Measurements from ENCODE around the gene TMC8.
"Not testable (repeated sequence)": the region's sequence is repeated elsewhere in the genome, so short reads cannot be mapped to it uniquely, and the experiment has no call there.

Gene TMC8

GRCh38 chr17:78135858-78136500 is 5.4 kb downstream of the TMC8 start:
- DNase-seq (ENCODE audit: low read depth in 2 of 2) = no peak

DNA sequence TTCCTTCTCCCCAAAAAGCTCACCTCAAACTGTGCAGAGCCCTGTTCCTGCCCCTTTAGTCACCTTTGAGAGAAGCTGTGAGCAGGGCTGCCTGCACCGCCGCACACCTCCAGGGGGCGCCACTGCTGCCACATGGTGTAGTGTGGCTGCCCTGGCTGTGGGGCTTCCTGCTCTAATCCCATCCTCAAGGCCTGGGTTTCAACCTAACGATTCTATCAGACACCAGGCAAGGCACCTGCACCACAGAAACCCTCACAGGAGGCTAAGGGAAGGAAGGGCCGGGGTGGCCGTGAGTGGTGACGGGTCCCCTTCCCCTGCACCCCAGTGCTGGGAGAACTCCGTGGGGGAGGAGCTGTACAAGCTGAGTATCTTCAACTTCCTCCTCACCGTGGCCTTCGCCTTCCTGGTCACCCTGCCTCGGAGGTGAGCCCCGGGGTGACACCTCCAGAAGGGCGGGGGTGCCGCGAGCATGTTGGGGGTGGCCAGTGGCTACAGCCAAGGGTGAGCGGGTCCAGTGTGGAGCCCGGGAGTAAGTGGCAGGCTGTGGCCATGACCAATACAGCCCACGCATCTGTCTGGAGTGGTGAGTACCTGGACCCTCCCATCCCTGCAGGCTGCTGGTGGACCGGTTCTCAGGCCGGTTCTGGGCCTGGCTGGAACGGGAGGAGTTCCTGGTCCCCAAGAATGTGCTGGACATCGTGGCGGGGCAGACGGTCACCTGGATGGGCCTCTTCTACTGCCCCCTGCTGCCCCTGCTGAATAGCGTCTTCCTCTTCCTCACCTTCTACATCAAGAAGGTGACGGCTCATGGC is 7.0 kb downstream of the TMC8 start:
- no peak for DNase-seq (ENCODE audit: low read depth in 2 of 2)

DNA sequence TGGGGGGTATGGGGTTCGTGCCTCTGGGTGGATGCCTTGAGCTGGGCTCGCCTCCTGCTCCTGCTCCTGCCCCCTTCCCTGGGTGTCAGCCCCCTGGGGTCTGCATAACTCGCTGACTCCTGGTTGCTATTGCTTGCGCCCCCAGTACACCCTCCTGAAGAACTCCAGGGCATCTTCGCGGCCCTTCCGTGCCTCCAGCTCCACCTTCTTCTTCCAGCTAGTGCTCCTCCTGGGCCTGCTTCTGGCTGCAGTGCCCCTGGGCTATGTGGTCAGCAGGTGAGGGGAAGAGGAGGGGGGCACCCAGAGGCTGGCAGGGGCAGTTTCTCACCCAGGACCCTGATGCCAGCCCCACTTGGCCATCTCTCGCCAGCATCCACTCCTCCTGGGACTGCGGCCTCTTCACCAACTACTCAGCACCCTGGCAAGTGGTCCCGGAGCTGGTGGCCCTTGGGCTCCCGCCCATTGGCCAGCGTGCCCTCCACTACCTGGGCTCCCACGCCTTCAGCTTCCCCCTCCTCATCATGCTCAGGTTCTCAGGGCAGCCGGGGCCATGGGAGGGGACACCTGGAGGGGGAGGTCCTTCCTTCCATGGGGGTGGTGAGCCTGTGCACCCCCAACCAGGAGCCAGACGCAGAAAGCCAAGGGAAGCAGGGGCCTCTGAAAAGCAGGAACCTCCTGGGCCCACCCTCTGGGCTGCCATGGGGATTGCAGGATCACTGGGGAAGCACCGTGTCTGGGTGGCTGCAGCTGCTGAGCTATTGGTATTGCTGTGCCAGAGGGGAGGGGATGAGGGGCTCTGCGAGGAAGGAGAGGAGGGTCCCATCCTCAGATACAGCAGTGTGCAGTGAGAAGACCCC is 7.9 kb downstream of the TMC8 start:
- DNase-seq (ENCODE audit: low read depth in 2 of 2) = no peak

DNA sequence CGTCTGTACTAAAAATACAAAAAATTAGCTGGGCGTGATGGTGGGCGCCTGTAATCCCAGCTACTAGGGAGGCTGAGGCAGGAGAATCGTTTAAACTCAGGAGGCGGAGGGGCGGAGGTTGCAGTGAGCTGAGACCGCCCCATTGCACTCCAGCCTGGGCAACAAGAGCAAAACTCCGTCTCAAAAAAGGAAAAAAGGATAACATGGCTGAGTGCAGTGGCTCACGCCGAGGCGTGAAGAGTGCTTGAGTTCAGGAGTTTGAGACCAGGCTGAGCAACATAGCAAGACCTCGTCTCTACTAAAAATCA is 9.2 kb downstream of the TMC8 start:
- DNase-seq (ENCODE audit: low read depth in 2 of 2) = not testable (repeated sequence)

DNA sequence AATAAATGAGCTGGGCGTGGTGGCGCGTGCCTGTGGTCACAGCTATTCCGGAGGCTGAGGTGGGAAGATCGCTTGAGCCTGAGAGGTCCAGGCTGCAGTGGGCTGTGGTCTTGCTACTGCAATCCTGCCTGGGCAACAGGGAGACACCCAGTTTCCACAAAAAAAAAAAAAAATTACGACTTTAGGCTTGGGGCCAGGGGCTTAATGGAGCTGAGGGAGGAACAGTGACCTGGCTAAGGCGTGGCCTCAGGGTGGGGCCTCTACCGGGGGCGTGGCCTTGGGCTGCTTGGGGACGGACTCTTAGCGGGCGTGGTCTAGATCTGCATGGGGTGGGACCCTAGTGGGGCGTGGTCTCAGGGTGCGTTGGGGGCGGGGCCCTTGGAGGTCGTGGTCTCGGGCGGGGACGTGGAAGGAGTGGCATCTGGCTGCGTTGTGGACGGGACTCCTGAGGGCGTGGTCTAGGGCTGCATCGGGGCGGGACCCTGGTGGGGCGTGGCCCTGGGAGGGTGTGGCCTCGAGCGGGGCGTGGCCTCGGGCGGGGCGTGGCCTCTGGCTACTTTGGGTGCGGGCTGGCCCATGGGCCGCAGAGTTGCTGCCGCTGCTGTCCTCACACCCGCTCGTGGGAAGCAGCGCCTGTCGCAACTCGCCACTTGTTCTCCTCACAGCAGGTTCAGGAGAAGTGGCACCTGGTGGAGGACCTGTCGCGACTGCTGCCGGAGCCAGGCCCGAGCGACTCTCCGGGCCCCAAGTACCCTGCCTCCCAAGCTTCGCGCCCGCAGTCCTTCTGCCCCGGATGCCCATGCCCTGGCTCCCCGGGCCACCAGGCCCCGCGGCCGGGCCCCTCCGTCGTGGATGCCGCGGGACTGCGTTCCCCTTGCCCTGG is 9.8 kb downstream of the TMC8 start:
- DNase-seq (ENCODE audit: low read depth in 2 of 2) = peak; percentile 20 to 21

- DNase-seq (ENCODE audit: low read depth in 2 of 2) = no peak
These were observed 11.0 kb downstream of the TMC8 start for GRCh38 chr17:78141437-78142118.

- DNase-seq (ENCODE audit: low read depth in 2 of 2) = no peak
These were observed 11.7 kb downstream of the TMC8 start for GRCh38 chr17:78142119-78142861.

GRCh38 chr17:78143214-78144146 is 12.9 kb downstream of the TMC8 start:
- no peak for DNase-seq (ENCODE audit: low read depth in 2 of 2)

DNA sequence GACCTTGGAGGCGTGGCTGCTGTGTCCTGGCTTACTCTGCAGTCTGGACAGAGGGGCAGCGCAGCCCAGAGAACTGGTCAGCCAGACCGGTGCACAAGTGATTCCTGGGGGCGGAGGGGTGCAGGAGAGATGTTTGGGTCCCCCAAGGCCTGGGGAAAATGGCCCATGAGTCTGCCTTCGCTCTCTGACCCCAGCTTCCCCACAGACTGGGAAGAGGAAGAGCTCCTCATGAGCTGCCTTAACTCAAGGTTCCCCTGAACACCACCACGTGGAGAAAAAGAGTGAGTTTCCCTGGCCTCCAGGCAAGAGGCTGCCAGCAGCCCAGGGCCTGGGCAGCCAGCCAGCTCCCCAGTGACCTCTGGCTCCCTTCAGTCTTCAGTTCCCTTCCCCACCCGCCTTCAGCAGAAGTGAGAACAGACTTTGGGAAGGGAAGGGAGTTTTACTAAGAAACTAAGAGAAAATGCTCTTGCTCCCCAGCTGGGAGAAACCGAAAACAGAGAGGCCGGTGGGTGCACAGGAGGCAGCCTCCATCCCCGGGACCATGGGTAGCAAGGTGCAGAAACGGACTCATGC is 13.7 kb downstream of the TMC8 start:
- peak in 1 of 2 experiments; percentile 32 for DNase-seq (ENCODE audit: low read depth in 2 of 2)

DNA sequence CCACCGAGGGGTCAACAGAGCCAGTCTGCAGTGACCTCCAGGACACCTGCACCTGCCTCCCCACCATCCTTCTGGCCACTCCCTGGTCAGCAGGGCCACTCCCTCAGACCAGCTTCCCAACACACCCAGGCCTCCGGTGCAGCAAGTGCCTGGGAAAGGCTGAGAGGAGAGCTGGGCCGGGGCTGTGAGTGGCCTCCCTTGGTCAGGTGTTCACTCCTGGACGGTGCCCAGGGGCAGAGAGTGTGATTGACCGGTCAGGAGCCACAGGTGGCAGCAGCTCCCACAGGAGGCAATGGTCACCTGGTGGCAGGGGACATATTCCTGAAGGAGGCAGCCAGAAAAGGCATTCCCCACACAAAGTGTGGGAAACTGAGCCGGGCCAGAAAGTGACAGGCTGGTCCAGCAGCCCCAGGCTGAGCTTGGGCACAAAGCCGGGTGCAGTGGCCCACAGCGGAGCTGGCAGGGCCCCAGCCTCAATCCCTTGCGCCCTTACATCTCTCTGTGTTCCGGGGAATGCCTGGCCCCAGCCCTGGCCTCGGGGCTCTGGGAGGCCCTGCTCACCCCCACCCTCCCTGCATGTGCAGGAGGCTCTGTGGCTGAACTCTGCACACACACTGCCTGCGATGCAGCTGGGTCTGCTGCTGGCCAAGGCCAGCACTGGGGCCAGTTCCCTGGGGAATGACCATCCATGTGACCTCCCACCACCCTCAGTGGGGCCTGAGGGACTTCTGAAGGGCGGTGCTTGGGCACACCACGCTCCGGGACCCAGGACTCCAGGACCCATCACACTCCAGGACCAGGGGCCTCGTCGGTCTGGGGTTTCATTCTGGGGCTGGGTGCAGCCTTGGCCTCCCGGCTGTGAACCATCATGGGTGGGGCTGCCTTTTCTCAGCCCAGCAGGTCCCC is 14.4 kb downstream of the TMC8 start:
- DNase-seq (ENCODE audit: low read depth in 2 of 2) = no peak

DNA sequence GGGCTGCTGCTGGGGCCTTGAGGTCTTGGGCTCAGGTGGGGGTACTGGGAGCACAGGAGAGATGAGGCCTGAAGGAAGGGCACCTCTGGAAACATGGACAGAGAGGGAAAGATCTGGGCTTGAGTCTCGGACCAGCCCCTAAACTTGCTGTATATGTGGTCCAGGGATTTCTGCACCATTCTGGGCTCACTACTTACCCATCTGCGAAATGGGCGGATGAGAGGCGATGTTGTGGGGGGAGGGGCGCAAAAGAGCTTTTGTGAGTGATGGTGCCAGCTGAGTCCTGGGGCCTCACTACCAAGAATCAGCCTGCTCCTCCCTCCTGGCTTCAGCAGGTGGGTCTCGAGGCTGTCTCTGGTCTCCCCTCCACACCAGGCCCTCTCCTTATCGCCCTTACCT is 15.9 kb downstream of the TMC8 start:
- no peak for DNase-seq (ENCODE audit: low read depth in 2 of 2)

DNA sequence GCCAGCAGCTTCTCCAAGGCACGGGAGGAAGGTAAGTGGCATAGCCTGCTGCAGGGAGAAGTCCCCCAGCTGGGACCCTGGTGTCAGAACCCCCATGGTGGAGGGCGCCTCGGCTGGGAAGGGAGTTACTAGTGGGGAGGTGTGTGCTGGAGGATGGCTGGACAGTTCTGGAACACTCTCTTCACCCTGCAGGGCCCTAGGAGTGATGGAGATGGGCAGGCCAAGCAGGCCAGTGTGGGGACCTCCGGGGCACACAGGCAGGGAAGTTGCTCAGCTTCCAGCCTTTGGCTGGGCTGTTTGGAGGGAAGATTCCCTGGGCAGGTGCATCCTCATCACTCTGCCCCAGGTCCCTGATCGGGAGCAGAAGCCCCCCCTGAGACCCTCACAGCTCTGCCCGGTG is 16.3 kb downstream of the TMC8 start:
- no peak for DNase-seq (ENCODE audit: low read depth in 2 of 2)

DNA sequence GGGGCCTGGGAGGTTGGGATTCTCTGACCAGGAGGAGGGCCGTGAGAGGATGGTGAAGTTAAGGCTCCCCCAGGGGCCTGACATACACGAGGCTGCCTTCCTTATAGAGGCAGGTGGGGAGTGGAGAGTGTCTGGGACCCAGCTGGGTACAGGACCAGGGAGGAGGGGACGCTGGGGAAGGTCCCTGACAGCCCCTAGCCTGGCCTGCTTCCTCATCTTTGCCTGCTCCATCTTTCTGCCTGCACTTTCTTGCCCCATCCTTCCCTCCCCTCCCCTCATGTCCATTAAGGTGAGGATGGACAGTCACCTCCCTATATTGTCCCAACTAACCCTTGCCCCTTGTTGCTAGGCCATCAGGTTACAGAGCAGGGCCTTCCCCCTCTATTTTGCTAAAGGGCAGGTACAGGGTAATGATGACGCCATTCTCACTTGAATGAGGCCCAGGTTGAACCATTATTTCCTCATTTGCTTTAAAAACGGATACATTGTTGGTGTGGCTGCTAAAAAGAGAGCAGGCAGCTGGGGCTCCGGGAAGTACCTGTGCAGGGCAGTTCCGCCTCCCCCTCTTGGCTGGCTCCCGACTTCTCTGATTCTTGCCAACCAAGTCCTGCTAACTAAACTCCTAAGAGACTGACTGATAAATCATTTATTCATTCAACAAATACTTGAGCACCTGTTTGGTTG is 16.9 kb downstream of the TMC8 start:
- no peak for DNase-seq (ENCODE audit: low read depth in 2 of 2)

DNA sequence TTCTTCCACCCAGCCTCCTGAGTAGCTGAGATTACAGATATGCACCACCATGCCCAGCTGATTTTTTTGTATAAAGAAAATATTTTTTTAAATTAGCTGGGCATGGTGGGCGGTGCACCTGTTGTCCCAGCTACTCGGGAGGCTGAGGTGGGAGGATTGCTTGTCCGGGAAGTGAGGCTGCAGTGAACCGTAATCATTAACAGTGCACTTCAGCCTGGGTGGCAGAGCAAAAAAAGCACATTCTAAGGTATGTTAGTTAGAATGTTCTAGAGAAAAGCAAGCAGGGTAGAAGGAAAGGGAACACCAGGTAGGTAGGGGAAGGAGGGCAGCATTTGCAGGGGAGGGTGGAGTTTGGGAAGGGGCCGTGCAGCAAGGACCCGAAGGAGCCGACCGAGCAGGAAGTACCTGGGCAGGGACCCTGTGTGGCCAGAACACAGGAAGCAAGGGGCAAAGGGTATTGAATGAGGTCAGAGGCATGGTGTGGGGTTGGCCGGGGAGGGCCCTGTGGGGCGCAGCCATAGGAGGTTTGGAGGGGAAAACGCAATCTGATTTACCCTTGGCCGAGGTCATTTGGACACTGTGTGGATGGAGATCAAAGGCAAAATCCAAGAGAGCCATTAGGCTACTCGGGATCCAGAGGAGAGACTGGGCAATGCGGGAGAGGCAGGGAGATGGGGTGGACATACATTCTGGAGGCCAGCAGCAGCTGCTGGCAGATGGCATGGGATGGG is 17.9 kb downstream of the TMC8 start:
- no peak for DNase-seq (ENCODE audit: low read depth in 2 of 2)

DNA sequence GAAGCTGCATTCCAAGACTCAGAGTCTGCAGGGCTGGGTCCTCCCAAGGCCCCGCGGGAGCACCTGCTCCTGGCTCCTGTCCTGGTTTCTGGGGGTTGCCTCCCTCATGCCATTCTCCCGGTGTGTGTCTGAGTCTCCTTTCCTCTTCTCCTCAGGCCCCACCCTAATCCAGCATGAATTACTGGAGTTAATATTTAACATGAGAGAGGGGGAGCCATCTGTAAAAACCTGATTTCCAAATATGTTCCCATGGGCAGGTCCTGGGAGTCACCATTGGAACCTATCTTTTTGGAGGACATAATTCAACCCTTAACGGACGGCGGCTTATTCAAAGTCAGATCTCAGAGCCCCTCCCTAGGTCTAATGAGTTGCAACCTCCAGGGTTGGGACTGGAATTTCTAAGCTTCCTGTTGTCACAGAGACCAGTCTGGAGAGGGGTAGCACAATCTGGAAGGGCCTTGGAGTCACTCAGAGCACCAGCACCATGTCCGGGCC is 21.0 kb downstream of the TMC8 start:
- DNase-seq (ENCODE audit: low read depth in 2 of 2) = peak in 1 of 2 experiments; percentile 20

All from fibroblast of skin of left biceps (primary cell).